HG03064 (cell line): ENCODE measurements around the gene RGS4.

Experiments
- ATAC-seq: cut with Tn5 transposase; IDR thresholded peaks from one replicate; pipeline ENCODE4 v1.9.1; 2021; ENCODE audit warnings: low read depth; ENCODE audit not compliant: unreplicated experiment

RGS4 gene

GRCh38 chr1:163069142-163069541 lies at the start of gene RGS4:
Gene RGS4 (plus strand): TSS chr1:163069361. CDS start chr1:163069485, 124 bp downstream.
- no peak for ATAC-seq

DNA sequence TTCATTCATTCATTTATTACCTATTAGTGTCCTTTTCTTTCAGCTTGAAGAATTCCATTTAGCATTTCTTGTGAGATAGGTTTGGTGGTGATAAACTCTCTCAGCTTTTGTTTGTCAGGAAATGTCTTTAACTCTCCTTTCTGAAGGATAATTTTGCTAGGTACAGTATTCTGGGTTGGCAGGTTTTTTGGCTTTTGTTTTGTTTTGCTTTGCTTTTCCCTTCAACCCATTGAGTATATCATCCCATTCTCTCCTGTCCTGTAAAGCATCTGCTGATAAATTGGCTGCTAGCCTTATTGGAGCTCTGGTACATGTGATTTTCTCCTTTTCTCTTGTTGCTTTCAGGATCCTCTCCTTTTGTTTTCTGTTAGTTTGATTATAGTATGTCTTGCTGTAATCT lies 47.0 kb upstream of the RGS4 start:
- no peak for ATAC-seq

GRCh38 chr1:163027610-163028009 lies 41.6 kb upstream of the RGS4 start:
- no peak for ATAC-seq

DNA sequence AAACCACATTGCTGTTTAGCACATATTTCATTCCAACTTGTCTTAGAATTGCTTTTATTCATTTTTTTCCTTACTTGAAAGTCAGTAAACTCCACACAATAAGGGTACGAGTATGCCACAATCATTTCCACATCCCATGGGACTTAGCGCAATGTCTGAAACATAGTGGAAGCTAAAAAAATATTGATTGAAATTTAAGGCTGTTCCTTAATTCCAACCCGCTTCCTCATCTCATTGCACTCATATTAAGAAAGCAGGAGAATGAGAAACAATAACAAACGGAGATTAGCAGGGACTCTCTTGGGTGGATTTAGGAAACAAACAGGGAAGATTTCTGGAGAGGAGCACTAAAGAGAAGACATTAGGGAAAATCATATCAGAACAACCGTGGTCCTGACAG lies 39.3 kb upstream of the RGS4 start:
- no peak for ATAC-seq

GRCh38 chr1:163035446-163036249 lies 33.5 kb upstream of the RGS4 start:
- ATAC-seq: no peak

GRCh38 chr1:163036671-163037070 lies 32.5 kb upstream of the RGS4 start:
- no peak for ATAC-seq

GRCh38 chr1:163038928-163039706 lies 30.0 kb upstream of the RGS4 start:
- no peak for ATAC-seq

- no peak for ATAC-seq
These were observed 29.5 kb upstream of the RGS4 start for GRCh38 chr1:163039707-163040093.

- ATAC-seq: no peak
These were observed 23.1 kb upstream of the RGS4 start for GRCh38 chr1:163046071-163046470.

GRCh38 chr1:163047951-163048659 lies 21.1 kb upstream of the RGS4 start:
- ATAC-seq: no peak

- ATAC-seq: no peak
These were observed 20.3 kb upstream of the RGS4 start for GRCh38 chr1:163048869-163049268.

DNA sequence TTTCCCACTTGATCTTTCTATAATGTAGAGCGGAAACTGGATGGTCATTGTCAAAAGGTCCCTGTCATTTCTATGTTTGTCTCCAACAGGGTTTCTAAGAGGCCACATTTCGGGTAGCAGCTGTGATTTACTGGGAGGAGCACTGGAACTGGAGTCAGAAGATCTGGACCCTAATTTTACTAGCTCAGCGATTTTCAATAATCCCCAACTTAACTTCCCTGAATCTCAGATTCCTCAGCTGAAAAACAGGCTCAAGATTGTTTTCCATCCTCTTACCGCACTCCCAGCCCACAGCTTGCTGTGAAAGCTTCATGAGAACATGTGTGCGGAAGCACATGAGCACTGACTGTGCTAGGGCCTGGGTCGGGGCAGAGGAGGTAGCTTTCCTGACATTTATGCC lies 19.9 kb upstream of the RGS4 start:
- ATAC-seq: no peak

GRCh38 chr1:163050496-163050895 lies 18.7 kb upstream of the RGS4 start:
- no peak for ATAC-seq

GRCh38 chr1:163054181-163054591 lies 15.0 kb upstream of the RGS4 start:
- ATAC-seq: no peak

GRCh38 chr1:163055005-163055404 lies 14.2 kb upstream of the RGS4 start:
- no peak for ATAC-seq

- ATAC-seq: no peak
These were observed 13.6 kb upstream of the RGS4 start for GRCh38 chr1:163055531-163055930.

DNA sequence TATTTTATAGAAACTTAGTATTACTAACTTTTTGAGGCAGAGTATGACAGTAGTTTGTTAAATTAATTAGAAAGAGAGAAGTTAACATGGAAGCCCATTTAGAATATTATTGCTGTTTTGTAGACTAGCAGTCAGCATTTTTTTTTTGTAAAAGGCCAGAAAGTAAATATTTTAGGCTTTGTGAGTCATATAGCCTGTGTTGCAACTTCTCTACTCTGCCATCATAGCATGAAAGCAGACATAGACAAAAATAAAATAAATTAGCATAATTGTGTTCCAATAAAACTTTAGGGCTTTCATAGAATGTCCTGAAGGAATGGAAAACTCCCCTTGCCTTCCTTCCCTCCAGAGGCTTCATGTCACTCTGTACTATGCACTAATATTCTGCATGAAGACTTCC lies 12.3 kb upstream of the RGS4 start:
- ATAC-seq: no peak

- ATAC-seq: no peak
These were observed 8.7 kb upstream of the RGS4 start for GRCh38 chr1:163060343-163061007.

- no peak for ATAC-seq
These were observed 6.0 kb upstream of the RGS4 start for GRCh38 chr1:163063143-163063542.

DNA sequence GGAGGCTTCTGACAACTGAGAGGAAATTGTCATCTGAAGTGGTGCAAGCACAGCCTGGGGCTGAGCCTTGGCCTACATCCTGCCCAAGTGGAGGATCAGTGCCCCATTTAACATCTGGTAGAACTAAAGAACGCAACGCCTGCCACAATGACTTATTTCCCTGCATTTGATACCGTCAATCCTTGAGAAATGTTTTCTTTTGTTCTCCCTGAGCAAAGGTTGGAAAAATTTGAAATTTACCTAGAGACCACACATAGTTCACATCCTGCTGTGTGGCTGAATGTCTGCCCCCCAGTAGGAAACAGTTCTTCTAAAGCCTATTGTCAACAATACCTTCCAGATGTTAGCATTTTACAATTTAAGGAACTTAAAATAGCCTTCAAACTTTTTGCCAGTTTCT lies 5.6 kb upstream of the RGS4 start:
- no peak for ATAC-seq

DNA sequence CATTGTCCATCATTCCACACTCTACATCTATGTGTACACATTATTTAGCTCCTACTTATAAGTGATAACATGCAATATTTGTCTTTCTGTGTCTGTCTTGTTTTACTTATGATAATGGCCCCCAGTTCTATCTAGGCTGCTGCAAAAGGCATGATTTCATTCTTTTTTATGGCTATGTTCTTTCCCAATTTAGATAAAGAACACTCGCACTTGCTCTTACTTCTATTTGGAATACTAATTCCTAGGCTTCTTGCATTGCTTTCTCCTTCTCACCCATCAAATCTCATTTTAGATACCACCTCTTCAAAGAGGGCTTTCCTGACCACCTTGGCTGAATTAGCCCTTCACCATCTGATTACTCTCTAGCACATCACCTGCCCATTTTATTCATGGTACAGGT lies 3.0 kb upstream of the RGS4 start:
- ATAC-seq: no peak
